GM12872 (cell line): ENCODE measurements around the gene NELFA.

ENCODE experiments used
- TF ChIP-seq, protein P1 (sequence below): IDR thresholded peaks from 3 replicates; pipeline ENCODE4 v1.5.1; 2011; ENCODE audit warnings: low read depth, mild to moderate bottlenecking, low read length, moderate library complexity; ENCODE audit not compliant: insufficient read depth

The NELFA gene

DNA sequence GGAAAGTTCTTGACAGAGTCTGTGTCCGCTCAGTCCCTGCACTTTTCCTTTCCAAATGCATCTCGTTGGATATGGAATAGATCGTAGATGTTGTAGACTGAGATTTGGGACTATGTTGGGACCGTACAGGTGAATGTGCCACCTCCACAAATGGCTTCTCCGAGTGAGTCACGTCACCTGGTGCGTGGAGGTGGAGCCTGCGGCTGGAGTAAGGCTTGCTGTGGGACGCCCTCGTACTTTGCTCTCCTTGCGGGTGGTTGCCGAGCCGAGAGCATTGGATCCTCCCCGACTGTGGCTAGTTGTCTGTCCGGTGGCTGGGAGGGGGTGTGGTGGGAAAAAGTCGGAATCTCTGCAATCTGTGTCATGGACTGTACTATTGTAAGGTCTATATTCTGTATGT is 60.5 kb downstream of the NELFA start:
- TF ChIP-seq, protein P1, sequence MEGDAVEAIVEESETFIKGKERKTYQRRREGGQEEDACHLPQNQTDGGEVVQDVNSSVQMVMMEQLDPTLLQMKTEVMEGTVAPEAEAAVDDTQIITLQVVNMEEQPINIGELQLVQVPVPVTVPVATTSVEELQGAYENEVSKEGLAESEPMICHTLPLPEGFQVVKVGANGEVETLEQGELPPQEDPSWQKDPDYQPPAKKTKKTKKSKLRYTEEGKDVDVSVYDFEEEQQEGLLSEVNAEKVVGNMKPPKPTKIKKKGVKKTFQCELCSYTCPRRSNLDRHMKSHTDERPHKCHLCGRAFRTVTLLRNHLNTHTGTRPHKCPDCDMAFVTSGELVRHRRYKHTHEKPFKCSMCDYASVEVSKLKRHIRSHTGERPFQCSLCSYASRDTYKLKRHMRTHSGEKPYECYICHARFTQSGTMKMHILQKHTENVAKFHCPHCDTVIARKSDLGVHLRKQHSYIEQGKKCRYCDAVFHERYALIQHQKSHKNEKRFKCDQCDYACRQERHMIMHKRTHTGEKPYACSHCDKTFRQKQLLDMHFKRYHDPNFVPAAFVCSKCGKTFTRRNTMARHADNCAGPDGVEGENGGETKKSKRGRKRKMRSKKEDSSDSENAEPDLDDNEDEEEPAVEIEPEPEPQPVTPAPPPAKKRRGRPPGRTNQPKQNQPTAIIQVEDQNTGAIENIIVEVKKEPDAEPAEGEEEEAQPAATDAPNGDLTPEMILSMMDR: no peak

DNA sequence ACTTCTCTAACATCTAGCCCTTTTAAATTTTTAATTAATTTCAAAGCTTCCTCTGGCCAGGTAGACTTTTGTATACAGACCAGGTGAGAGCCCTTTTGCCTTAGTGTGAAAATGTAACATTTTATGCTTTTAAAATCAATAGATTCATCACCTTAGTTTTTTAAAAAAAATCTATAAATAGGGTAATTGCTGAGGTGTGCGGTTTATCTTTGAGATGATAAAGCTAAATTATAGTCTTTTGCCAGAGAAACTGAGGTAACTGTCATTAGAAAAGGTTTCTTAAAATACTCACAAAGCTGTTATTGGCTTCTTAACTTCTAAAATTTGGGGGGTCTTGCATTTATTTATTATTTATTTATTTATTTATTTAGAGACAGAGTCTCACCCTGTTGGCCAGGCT is 62.9 kb downstream of the NELFA start:
- TF ChIP-seq, protein P1: no peak

- TF ChIP-seq, protein P1: no peak
Measured at GRCh38 chr4:1945124-1945895, 63.5 kb downstream of the NELFA start.

GRCh38 chr4:1943928-1944327 is 64.8 kb downstream of the NELFA start:
- TF ChIP-seq, protein P1: no peak

GRCh38 chr4:1940566-1940965 is 68.2 kb downstream of the NELFA start:
- TF ChIP-seq, protein P1: no peak

- TF ChIP-seq, protein P1: no peak
Measured at GRCh38 chr4:1939664-1940509, 68.9 kb downstream of the NELFA start.

GRCh38 chr4:1938027-1938426 is 70.7 kb downstream of the NELFA start:
- TF ChIP-seq, protein P1: no peak
